HCT116 (cell line): ENCODE data around the gene WIZ. TPM values are rescaled to one million over a fixed set of nuclear protein-coding genes. Genes with fewer than 3 reads are reported as not detected.
A peak's percentile ranks its signal among the peaks of the same experiment; 100 is the strongest.

Experiments
- ATAC-seq: fragments of 200-7000 bp; cut with Tn5 transposase; 2 replicates; pipeline ENCODE4 v1.9.1; 2020; ENCODE audit warnings: mild to moderate bottlenecking, moderate library complexity
- BruUV-seq: library from RNA; stranded (reverse); fragments of 400-500 nt; replicated peaks from 2 replicates; lab custom pipeline; 2021; lab: Mats Ljungman, UMichigan
- CTCF ChIA-PET: fragments of 300-600 bp; sonication (Branson Sonifier 250); formaldehyde crosslinking; loops from one replicate; lab custom pipeline; 2021; ENCODE audit warnings: antibody characterized with exemption; lab: Charles Lee
- POLR2A ChIA-PET: fragments of 300-600, 350-600 bp; sonication (Branson Sonifier 250); formaldehyde crosslinking; loops from one replicate; lab custom pipeline; 2021; ENCODE audit warnings: antibody characterized with exemption; lab: Charles Lee
- RAD21 ChIA-PET, 2 experiments: fragments of 300-600 bp; sonication (Branson Sonifier 250); formaldehyde crosslinking; loops; one replicate each; lab custom pipeline; 2023; ENCODE audit warnings: low total read pairs in 2 of 2; ENCODE audit not compliant: uncharacterized antibody in 2 of 2, unreplicated experiment in 2 of 2, low non-redundant PET in 1 of 2; lab: Charles Lee
- DNase-seq: peaks from one replicate; pipeline ENCODE4 v3.0.0-alpha.2; 2010; ENCODE audit warnings: low read depth, low spot score
- H2AFZ ChIP-seq: fragments of 200-600 bp; shearing (Covaris generic), sonication (generic); 2 replicates; pipeline ENCODE4 v1.6.1; 2017; ENCODE audit warnings: low read depth, mixed run types, mixed read lengths, antibody characterized with exemption, low read length; ENCODE audit not compliant: poor library complexity, severe bottlenecking
- H3K27ac ChIP-seq: 2 replicates; pipeline ENCODE4 v1.5.1; 2012; ENCODE audit warnings: low read depth, low read length
- H3K27me3 ChIP-seq: fragments of 200-600 bp; sonication (generic); 2 replicates; pipeline ENCODE4 v1.6.1; 2016; ENCODE audit warnings: mixed run types, low read length, mixed read lengths; ENCODE audit not compliant: insufficient read depth
- H3K36me3 ChIP-seq, 2 experiments: fragments of 200-500 bp in 1 of 2; fragments of 200-600 bp in 1 of 2; sonication (Bioruptor generic) in 1 of 2; sonication (generic) in 1 of 2; 2 replicates each; pipeline versions ENCODE4 v1.5.1 to v1.6.1; 2014 to 2016; ENCODE audit warnings: low read length in 2 of 2, inconsistent platforms in 1 of 2, mixed read lengths in 1 of 2, mixed run types in 1 of 2; ENCODE audit not compliant: insufficient read depth in 2 of 2, control insufficient read depth in 1 of 2
- H3K4me1 ChIP-seq, 2 experiments: fragments of 200-600 bp in 1 of 2; sonication (generic) in 1 of 2; 2 replicates each; pipeline versions ENCODE4 v1.5.1 to v1.6.1; 2012 to 2017; ENCODE audit warnings: low read length in 2 of 2, inconsistent platforms in 1 of 2, mild to moderate bottlenecking in 1 of 2, mixed read lengths in 1 of 2, mixed run types in 1 of 2, moderate library complexity in 1 of 2; ENCODE audit not compliant: insufficient read depth in 2 of 2, control insufficient read depth in 1 of 2
- H3K4me2 ChIP-seq: fragments of 200-600 bp; sonication (generic); 2 replicates; pipeline ENCODE4 v1.6.1; 2017; ENCODE audit warnings: mixed run types, low read length, mixed read lengths
- H3K4me3 ChIP-seq, 2 experiments: fragments of 200-600 bp in 1 of 2; sonication (generic) in 1 of 2; replicated peaks in 1 of 2; 2 replicates each; pipeline ENCODE4 v1.5.1; 2011 to 2016; ENCODE audit warnings: low read length in 2 of 2, control low read depth in 1 of 2, low read depth in 1 of 2, mild to moderate bottlenecking in 1 of 2, mixed read lengths in 1 of 2, mixed run types in 1 of 2
- H3K79me2 ChIP-seq: fragments of 200-600 bp; sonication (generic); 2 replicates; pipeline ENCODE4 v1.6.1; 2017; ENCODE audit warnings: mild to moderate bottlenecking, mixed run types, low read length, moderate library complexity, mixed read lengths; ENCODE audit not compliant: insufficient read depth
- H3K9ac ChIP-seq: fragments of 200-600 bp; sonication (generic); 2 replicates; pipeline ENCODE4 v1.6.1; 2016; ENCODE audit warnings: low read length, mixed read lengths
- H3K9me2 ChIP-seq: fragments of 200-600 bp; sonication (generic), shearing (Covaris generic); 2 replicates; pipeline ENCODE4 v1.6.1; 2017; ENCODE audit warnings: mixed run types, mild to moderate bottlenecking, moderate library complexity; ENCODE audit not compliant: insufficient read depth
- H3K9me3 ChIP-seq, 2 experiments: fragments of 200-500 bp in 1 of 2; fragments of 200-600 bp in 1 of 2; sonication (Bioruptor generic) in 1 of 2; sonication (generic) in 1 of 2; 2 replicates each; pipeline ENCODE4 v1.6.1; 2014 to 2017; ENCODE audit warnings: low read length in 2 of 2, mixed read lengths in 2 of 2, inconsistent platforms in 1 of 2, low read depth in 1 of 2, mild to moderate bottlenecking in 1 of 2, mixed run types in 1 of 2, moderate library complexity in 1 of 2; ENCODE audit not compliant: control insufficient read depth in 1 of 2, insufficient read depth in 1 of 2
- H4K20me1 ChIP-seq: fragments of 200-600 bp; sonication (generic), shearing (Covaris generic); 2 replicates; pipeline ENCODE4 v1.6.1; 2017; ENCODE audit warnings: mixed run types, mild to moderate bottlenecking, moderate library complexity; ENCODE audit not compliant: insufficient read depth
- ATF3 ChIP-seq: IDR thresholded peaks from 2 replicates; pipeline ENCODE4 v1.6.1; 2012
- CEBPB ChIP-seq: IDR thresholded peaks from 2 replicates; pipeline ENCODE4 v1.6.1; 2012; ENCODE audit warnings: low read depth
- ELF1 ChIP-seq: IDR thresholded peaks from 2 replicates; pipeline ENCODE4 v1.6.1; 2012; ENCODE audit warnings: low read depth, borderline replicate concordance
- EZH2 ChIP-seq: fragments of 200-600 bp; sonication (generic); IDR thresholded peaks from 2 replicates; pipeline ENCODE4 v1.6.1; 2017; ENCODE audit warnings: antibody characterized with exemption, mixed run types
- EZH2phosphoT487 ChIP-seq: fragments of 200-600 bp; IDR thresholded peaks from 2 replicates; pipeline ENCODE4 v1.6.1; 2018; ENCODE audit warnings: antibody characterized with exemption, borderline replicate concordance
- JUND ChIP-seq: IDR thresholded peaks from 2 replicates; pipeline ENCODE4 v1.6.1; 2012
- POLR2A ChIP-seq: IDR thresholded peaks from 2 replicates; pipeline ENCODE4 v1.7.0; 2011; ENCODE audit warnings: borderline replicate concordance; ENCODE audit not compliant: insufficient read depth, insufficient read length; ENCODE audit errors: extremely low read depth
- POLR2AphosphoS5 ChIP-seq: IDR thresholded peaks from 2 replicates; pipeline ENCODE4 v1.6.1; 2011; ENCODE audit warnings: mild to moderate bottlenecking, low read depth, low read length, moderate library complexity
- RAD21 ChIP-seq: IDR thresholded peaks from 2 replicates; pipeline ENCODE4 v1.6.1; 2012; ENCODE audit warnings: low read depth, mild to moderate bottlenecking
- SRF ChIP-seq: IDR thresholded peaks from 2 replicates; pipeline ENCODE4 v1.6.1; 2012; ENCODE audit warnings: low read depth
- TCF7L2 ChIP-seq: IDR thresholded peaks from 2 replicates; pipeline ENCODE4 v1.7.0; 2011; ENCODE audit warnings: borderline replicate concordance, inconsistent platforms; ENCODE audit not compliant: insufficient read depth, insufficient read length; ENCODE audit errors: extremely low read depth
- YY1 ChIP-seq: IDR thresholded peaks from 2 replicates; pipeline ENCODE4 v1.6.1; 2011; ENCODE audit warnings: low read length, low read depth, moderate library complexity, mild to moderate bottlenecking; ENCODE audit not compliant: insufficient replicate concordance; ENCODE audit errors: extremely low read depth
- ZNF274 ChIP-seq: fragments of 200-500 bp; sonication (Bioruptor generic); IDR thresholded peaks from 2 replicates; pipeline ENCODE4 v1.6.1; 2014; ENCODE audit warnings: mild to moderate bottlenecking, low read depth, low read length, inconsistent platforms
- intact Hi-C: fragments of 100-400 bp; cut with micrococcal nuclease; formaldehyde crosslinking; loops from 2 replicates; pipeline ENCODE4 v1.10.0; 2022
- total RNA-seq: library from RNA; stranded (reverse); gene quantifications from one replicate; pipeline ENCODE4 v1.2.1, GENCODE V29; 2021; ENCODE audit not compliant: unreplicated experiment

Gene WIZ
- total RNA-seq, 1 experiment from 2014 or later = 28.4 TPM

GRCh38 chr19:15394426-15394825 is 55.3 kb downstream of the WIZ start:
- ATAC-seq (no peak), DNase-seq (no peak)
- ChIA-PET POLR2A (interaction anchor here (0.7 kb wide), 1 partner anchor 1207 kb away, joined by 4 read pairs; no protein-coding TSS in a partner anchor), RAD21 (no interaction called here), CTCF (no interaction called here)
- Histone ChIP-seq H3K9me2 (no peaks in the 10 kb centered on the region), H3K9me3 (no peaks in the 10 kb centered on the region), H3K4me1 (no peaks in the 10 kb centered on the region), H3K27ac (no peak overlapping the region), H2AFZ (no peak overlapping the region), H4K20me1 (no peaks in the 10 kb centered on the region), H3K36me3 (peaks cover 35 to 39% of the 10 kb centered on the region in 2 experiments; a peak in 3 of 4 replicates), H3K79me2 (peaks cover 43% of the 10 kb centered on the region), H3K4me3 (no peak overlapping the region), H3K27me3 (no peaks in the 10 kb centered on the region), H3K9ac (no peak overlapping the region), H3K4me2 (no peak overlapping the region)
- intact Hi-C loops = no loop called here
- no peak for TF ChIP-seq SRF
- TF ChIP-seq ZNF274 = no peak
- no peak for TF ChIP-seq POLR2A
- no peak for TF ChIP-seq ELF1
- no peak for TF ChIP-seq ATF3
- no peak for TF ChIP-seq JUND
- TF ChIP-seq CEBPB = no peak
- no peak for TF ChIP-seq EZH2
- TF ChIP-seq RAD21 = no peak
- TF ChIP-seq POLR2AphosphoS5 = no peak
- no TSS peak for BruUV-seq

- Histone ChIP-seq H3K9me3 (no peaks in the 10 kb centered on the region), H3K4me1 (no peaks in the 10 kb centered on the region), H3K79me2 (peaks cover 47% of the 10 kb centered on the region), H3K4me2 (no peak overlapping the region), H3K27me3 (no peaks in the 10 kb centered on the region), H3K9ac (no peak overlapping the region), H3K36me3 (peaks cover 34 to 36% of the 10 kb centered on the region in 2 experiments; a peak in 3 of 4 replicates), H3K27ac (no peak overlapping the region), H3K4me3 (no peak overlapping the region), H2AFZ (no peak overlapping the region), H3K9me2 (no peaks in the 10 kb centered on the region), H4K20me1 (no peaks in the 10 kb centered on the region)
- BruUV-seq = TSS peak; percentile 3
- CTCF ChIA-PET = no interaction called here
- no peak for TF ChIP-seq TCF7L2
- TF ChIP-seq ZNF274 = no peak
- no peak for TF ChIP-seq EZH2phosphoT487
- TF ChIP-seq EZH2 = no peak
- TF ChIP-seq YY1 = no peak
- DNase-seq (no peak), ATAC-seq (no peak)
- RAD21 ChIA-PET = no interaction called here
- POLR2A ChIA-PET = no interaction called here
- intact Hi-C loops = no loop called here
These were observed 55.8 kb downstream of the WIZ start for GRCh38 chr19:15393963-15394362.
